ENCODE results near the gene ASB8. TPM values are rescaled to one million over a fixed set of nuclear protein-coding genes. Genes with fewer than 3 reads are reported as not detected.

The ASB8 gene
- 22.1 TPM for total RNA-seq
- 23.2 TPM for polyA plus RNA-seq
- long read RNA-seq, donor 1, partial matches to known transcripts: 0 of 2 reads
- long read RNA-seq, donor 1, other reads (novel, unspliced or antisense): 0 of 2 reads
- long read RNA-seq, donor 2: 0 reads
- long read RNA-seq, donor 3, transcript ASB8-201 (4 exons, 2,615 nt): major isoform, 7 of 10 reads
- long read RNA-seq, donor 3, partial matches to known transcripts: 0 of 10 reads
- long read RNA-seq, donor 3, other reads (novel, unspliced or antisense): 0 of 10 reads
- long read RNA-seq, donor 4, transcript ASB8-201 (4 exons, 2,615 nt): major isoform, 6 of 6 reads
- long read RNA-seq, donor 4, partial matches to known transcripts: 0 of 6 reads
- long read RNA-seq, donor 4, other reads (novel, unspliced or antisense): 0 of 6 reads
- long read RNA-seq, donor 5, transcript ASB8-201 (4 exons, 2,615 nt): major isoform, 12 of 19 reads
- long read RNA-seq, donor 5, partial matches to known transcripts: 0 of 19 reads
- long read RNA-seq, donor 5, other reads (novel, unspliced or antisense): 0 of 19 reads
- long read RNA-seq, donor 6, transcript ASB8-201 (4 exons, 2,615 nt): major isoform, 6 of 8 reads
- long read RNA-seq, donor 6, partial matches to known transcripts: 0 of 8 reads
- long read RNA-seq, donor 6, other reads (novel, unspliced or antisense): 0 of 8 reads
- long read RNA-seq, donor 7, transcript ASB8-201 (4 exons, 2,615 nt): major isoform, 9 of 12 reads
- long read RNA-seq, donor 7, partial matches to known transcripts: 0 of 12 reads
- long read RNA-seq, donor 7, other reads (novel, unspliced or antisense): 0 of 12 reads
- long read RNA-seq, donor 8, partial matches to known transcripts: 0 of 4 reads
- long read RNA-seq, donor 8, other reads (novel, unspliced or antisense): 0 of 4 reads
- long read RNA-seq, donor 9, transcript ASB8-201 (4 exons, 2,615 nt): major isoform, 7 of 8 reads
- long read RNA-seq, donor 9, partial matches to known transcripts: 0 of 8 reads
- long read RNA-seq, donor 9, other reads (novel, unspliced or antisense): 0 of 8 reads
- long read RNA-seq, donor 10, transcript ASB8-201 (4 exons, 2,615 nt): major isoform, 10 of 13 reads
- long read RNA-seq, donor 10, partial matches to known transcripts: 0 of 13 reads
- long read RNA-seq, donor 10, other reads (novel, unspliced or antisense): 0 of 13 reads

DNA sequence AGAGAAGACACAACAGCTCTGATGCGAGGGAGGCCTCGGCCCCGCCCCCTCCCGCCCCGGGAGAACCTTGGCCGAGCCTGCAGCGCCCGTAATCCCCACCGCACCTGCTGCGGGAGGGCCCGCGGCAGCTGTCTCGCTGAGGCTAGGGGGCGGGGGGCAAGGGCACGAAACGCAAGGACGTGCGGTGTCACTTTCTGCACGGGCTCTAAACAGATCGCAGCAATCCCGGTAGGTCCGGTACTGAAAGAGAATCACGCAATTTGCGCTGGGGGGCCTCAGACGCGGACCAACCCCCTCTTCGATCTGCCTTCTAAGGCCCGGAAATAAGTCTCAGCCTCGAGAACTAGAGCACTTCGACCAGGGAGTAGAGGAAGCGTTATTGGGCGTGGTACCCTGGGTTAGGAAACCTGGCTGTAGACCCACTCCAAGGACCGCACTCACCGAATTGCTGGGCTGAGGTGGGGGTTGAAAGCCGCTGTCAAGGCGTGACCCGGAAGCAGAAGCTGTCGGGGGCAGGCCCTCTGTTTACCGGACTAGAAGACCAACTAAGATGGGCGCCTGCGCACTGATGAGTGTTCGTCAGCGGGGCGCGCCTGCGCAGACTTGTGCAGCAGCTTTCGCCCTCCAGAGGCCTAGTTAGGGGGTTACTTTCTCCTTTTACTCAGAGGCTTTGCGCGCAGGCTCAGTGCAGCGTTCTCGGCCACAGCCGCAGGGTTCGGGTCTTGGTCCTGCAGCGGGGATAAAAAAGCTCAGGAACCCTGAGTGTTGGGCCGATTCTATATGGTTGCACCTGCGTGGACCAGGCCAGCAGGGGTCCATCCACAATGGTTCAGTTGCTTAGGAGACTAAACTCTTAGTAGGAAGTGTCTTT lies at the start of gene ASB8:
TSS of gene ASB8 (minus strand) at position 498 of the 871 bp plus-strand sequence. CDS start 4,019 bp downstream, outside the sequence.
- peak; percentile 96 to 100 (median 98) for DNase-seq (ENCODE audit: low read depth in 6 of 9, low spot score in 9 of 9)
- H3K9me3 ChIP-seq (ENCODE audit: control insufficient read depth in 2 of 2, insufficient read depth in 1 of 2, low read length in 1 of 2): no peaks in the 10 kb centered on the region
- whole genome bisulfite sequencing: under 1% methylated on average over 56 of the region's 56 CpGs
- peak within 1 kb of the TSS; percentile 92 to 96 for H3K27ac ChIP-seq (ENCODE audit: low read depth in 1 of 2, low read length in 1 of 2)
- H3K36me3 ChIP-seq (ENCODE audit: control insufficient read depth in 2 of 2, insufficient read depth in 2 of 2, low read length in 1 of 2): peaks cover 10 to 14% of the 10 kb centered on the region in 2 donors
- peak within 1 kb of the TSS; percentile 89 to 94 for H3K4me3 ChIP-seq (ENCODE audit: low read length in 2 of 2)
- no peaks in the 10 kb centered on the region for H3K27me3 ChIP-seq (ENCODE audit: control insufficient read depth in 2 of 2, insufficient read depth in 1 of 2, low read length in 1 of 2)
- H3K4me1 ChIP-seq (ENCODE audit: control insufficient read depth in 2 of 2, insufficient read depth in 2 of 2, low read length in 2 of 2): peaks cover 12 to 18% of the 10 kb centered on the region in 2 donors

DNA sequence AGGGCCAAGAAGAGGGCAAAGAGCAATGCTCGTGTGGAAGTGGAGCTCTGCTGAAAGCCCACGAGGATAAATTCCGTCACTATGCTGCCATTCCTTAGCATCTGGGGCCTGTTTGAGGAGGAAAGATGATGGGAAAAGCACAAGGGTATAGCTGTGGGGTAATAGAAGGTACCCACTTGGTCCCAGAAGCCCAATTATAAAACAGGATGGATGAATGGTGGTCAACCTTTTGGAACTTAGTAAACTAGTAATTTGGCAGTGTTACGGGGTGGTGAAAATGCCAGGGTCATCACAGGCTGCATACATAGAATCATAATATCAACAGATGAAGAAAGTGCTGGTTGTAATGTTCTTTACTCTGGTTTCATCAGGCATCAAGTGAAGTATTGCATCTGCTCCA lies 45.9 kb upstream of the ASB8 start, which contains the start of gene OR10AD1:
TSS of gene OR10AD1 (minus strand) at position 101 of the 400 bp plus-strand sequence. CDS start at position 101, 0 bp downstream.
- Histone ChIP-seq H3K36me3 (ENCODE audit: control insufficient read depth in 2 of 2, insufficient read depth in 2 of 2, low read length in 1 of 2) (no peaks in the 10 kb centered on the region), H3K4me3 (ENCODE audit: low read length in 2 of 2) (no peak within 1 kb of the TSS), H3K9me3 (ENCODE audit: control insufficient read depth in 2 of 2, insufficient read depth in 1 of 2, low read length in 1 of 2) (peaks cover 0 to 11% of the 10 kb centered on the region in 2 donors), H3K27me3 (ENCODE audit: control insufficient read depth in 2 of 2, insufficient read depth in 1 of 2, low read length in 1 of 2) (no peaks in the 10 kb centered on the region), H3K4me1 (ENCODE audit: control insufficient read depth in 2 of 2, insufficient read depth in 2 of 2, low read length in 2 of 2) (peaks cover 12 to 14% of the 10 kb centered on the region in 2 donors), H3K27ac (ENCODE audit: low read depth in 1 of 2, low read length in 1 of 2) (no peak within 1 kb of the TSS)
- DNase-seq (ENCODE audit: low read depth in 6 of 9, low spot score in 9 of 9): no peak
- 96% methylated on average over 4 of the region's 4 CpGs for WGBS

- DNase-seq (ENCODE audit: low read depth in 6 of 9, low spot score in 9 of 9): no peak
- WGBS: 95% methylated on average over 8 of the region's 8 CpGs
Measured at GRCh38 chr12:48202766-48203165, 45.5 kb upstream of the ASB8 start.

DNA sequence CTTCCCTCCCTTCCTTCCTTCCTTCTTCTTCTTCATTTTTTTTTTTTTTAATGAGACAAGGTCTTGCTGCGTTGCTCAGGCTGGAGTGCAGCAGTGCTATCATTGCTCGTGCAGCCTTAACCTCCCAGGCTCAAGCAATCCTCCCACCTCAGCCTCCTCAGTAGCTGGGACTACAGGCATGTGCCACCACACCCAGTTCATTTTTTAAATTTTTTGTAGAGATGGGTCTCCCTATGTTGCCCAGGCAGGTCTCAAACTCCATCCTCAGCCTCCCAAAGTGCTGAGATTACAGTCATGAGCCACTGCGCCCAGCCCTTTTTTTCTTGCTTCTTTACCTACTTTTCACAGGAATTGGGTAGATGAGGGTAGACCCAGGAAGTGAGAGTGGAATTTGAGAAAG lies 44.2 kb upstream of the ASB8 start:
- Histone ChIP-seq H3K9me3 (ENCODE audit: control insufficient read depth in 2 of 2, insufficient read depth in 1 of 2, low read length in 1 of 2) (peaks cover 0 to 8% of the 10 kb centered on the region in 2 donors), H3K4me1 (ENCODE audit: control insufficient read depth in 2 of 2, insufficient read depth in 2 of 2, low read length in 2 of 2) (peaks cover 17 to 18% of the 10 kb centered on the region in 2 donors), H3K27ac (ENCODE audit: low read depth in 1 of 2, low read length in 1 of 2) (no peak overlapping the region), H3K27me3 (ENCODE audit: control insufficient read depth in 2 of 2, insufficient read depth in 1 of 2, low read length in 1 of 2) (no peaks in the 10 kb centered on the region), H3K36me3 (ENCODE audit: control insufficient read depth in 2 of 2, insufficient read depth in 2 of 2, low read length in 1 of 2) (no peaks in the 10 kb centered on the region), H3K4me3 (ENCODE audit: low read length in 2 of 2) (no peak overlapping the region)
- no peak for DNase-seq (ENCODE audit: low read depth in 6 of 9, low spot score in 9 of 9)
- 98% methylated on average over 3 of the region's 3 CpGs for WGBS

More at GRCh38 chr12:48202766-48203165, 45.5 kb upstream of the ASB8 start:
- H3K9me3 ChIP-seq (ENCODE audit: control insufficient read depth in 2 of 2, insufficient read depth in 1 of 2, low read length in 1 of 2): peaks cover 0 to 9% of the 10 kb centered on the region in 2 donors
- peaks cover 12 to 14% of the 10 kb centered on the region in 2 donors for H3K4me1 ChIP-seq (ENCODE audit: control insufficient read depth in 2 of 2, insufficient read depth in 2 of 2, low read length in 2 of 2)
- H3K4me3 ChIP-seq (ENCODE audit: low read length in 2 of 2): no peak overlapping the region
- H3K36me3 ChIP-seq (ENCODE audit: control insufficient read depth in 2 of 2, insufficient read depth in 2 of 2, low read length in 1 of 2): no peaks in the 10 kb centered on the region
- no peaks in the 10 kb centered on the region for H3K27me3 ChIP-seq (ENCODE audit: control insufficient read depth in 2 of 2, insufficient read depth in 1 of 2, low read length in 1 of 2)
- no peak overlapping the region for H3K27ac ChIP-seq (ENCODE audit: low read depth in 1 of 2, low read length in 1 of 2)

GRCh38 chr12:48201091-48201490 lies 43.8 kb upstream of the ASB8 start:
- peaks cover 0 to 8% of the 10 kb centered on the region in 2 donors for H3K9me3 ChIP-seq (ENCODE audit: control insufficient read depth in 2 of 2, insufficient read depth in 1 of 2, low read length in 1 of 2)
- no peak for DNase-seq (ENCODE audit: low read depth in 6 of 9, low spot score in 9 of 9)
- H3K27ac ChIP-seq (ENCODE audit: low read depth in 1 of 2, low read length in 1 of 2): no peak overlapping the region
- peaks cover 0 to under 1% of the 10 kb centered on the region in 2 donors for H3K27me3 ChIP-seq (ENCODE audit: control insufficient read depth in 2 of 2, insufficient read depth in 1 of 2, low read length in 1 of 2)
- H3K36me3 ChIP-seq (ENCODE audit: control insufficient read depth in 2 of 2, insufficient read depth in 2 of 2, low read length in 1 of 2): no peaks in the 10 kb centered on the region
- 96% methylated on average over 3 of the region's 3 CpGs for WGBS
- H3K4me1 ChIP-seq (ENCODE audit: control insufficient read depth in 2 of 2, insufficient read depth in 2 of 2, low read length in 2 of 2): peaks cover 17 to 18% of the 10 kb centered on the region in 2 donors
- H3K4me3 ChIP-seq (ENCODE audit: low read length in 2 of 2): no peak overlapping the region

DNA sequence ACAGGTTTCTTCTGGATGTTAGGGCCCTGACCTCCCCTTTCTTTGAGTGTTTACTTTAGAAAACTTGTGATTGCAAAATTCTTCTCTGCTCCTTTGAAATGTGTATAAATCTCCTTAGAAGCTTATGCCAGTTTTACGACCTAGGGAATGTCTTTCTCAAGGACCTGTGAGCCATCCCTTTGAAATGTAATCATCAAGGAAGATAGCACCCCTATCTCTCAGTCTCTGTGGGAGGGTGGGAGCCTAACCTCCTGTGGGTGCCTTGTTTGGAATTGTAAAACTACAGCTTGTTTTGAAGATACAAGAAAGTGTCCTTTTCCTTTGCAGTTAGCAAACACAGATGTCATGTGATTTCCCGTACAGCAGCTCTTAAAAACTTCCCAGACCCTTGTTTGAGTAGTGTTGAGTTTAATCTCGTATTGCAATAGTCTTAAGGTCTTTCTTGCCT lies 42.5 kb upstream of the ASB8 start:
- peak overlapping the region; percentile 75 to 93 for H3K27ac ChIP-seq (ENCODE audit: low read depth in 1 of 2, low read length in 1 of 2)
- peaks cover 2 to 4% of the 10 kb centered on the region in 2 donors for H3K27me3 ChIP-seq (ENCODE audit: control insufficient read depth in 2 of 2, insufficient read depth in 1 of 2, low read length in 1 of 2)
- H3K9me3 ChIP-seq (ENCODE audit: control insufficient read depth in 2 of 2, insufficient read depth in 1 of 2, low read length in 1 of 2): peaks cover 0 to 4% of the 10 kb centered on the region in 2 donors
- peaks cover 17 to 18% of the 10 kb centered on the region in 2 donors for H3K4me1 ChIP-seq (ENCODE audit: control insufficient read depth in 2 of 2, insufficient read depth in 2 of 2, low read length in 2 of 2)
- WGBS: 24% methylated on average over 3 of the region's 3 CpGs
- peak overlapping the region in 1 of 2 donors; percentile 75 for H3K4me3 ChIP-seq (ENCODE audit: low read length in 2 of 2)
- H3K36me3 ChIP-seq (ENCODE audit: control insufficient read depth in 2 of 2, insufficient read depth in 2 of 2, low read length in 1 of 2): no peaks in the 10 kb centered on the region
- peak in 4 of 9 donors; percentile 18 to 68 (median 38) for DNase-seq (ENCODE audit: low read depth in 6 of 9, low spot score in 9 of 9)

- peak overlapping the region; percentile 75 to 98 for H3K4me3 ChIP-seq (ENCODE audit: low read length in 2 of 2)
- no peaks in the 10 kb centered on the region for H3K36me3 ChIP-seq (ENCODE audit: control insufficient read depth in 2 of 2, insufficient read depth in 2 of 2, low read length in 1 of 2)
- peaks cover 0 to 4% of the 10 kb centered on the region in 2 donors for H3K9me3 ChIP-seq (ENCODE audit: control insufficient read depth in 2 of 2, insufficient read depth in 1 of 2, low read length in 1 of 2)
- peak overlapping the region in 1 of 2 donors; percentile 93 for H3K27ac ChIP-seq (ENCODE audit: low read depth in 1 of 2, low read length in 1 of 2)
- no peak for DNase-seq (ENCODE audit: low read depth in 6 of 9, low spot score in 9 of 9)
- H3K4me1 ChIP-seq (ENCODE audit: control insufficient read depth in 2 of 2, insufficient read depth in 2 of 2, low read length in 2 of 2): peaks cover 17 to 18% of the 10 kb centered on the region in 2 donors
- 70% methylated on average over 10 of the region's 10 CpGs for WGBS
- peaks cover 8 to 9% of the 10 kb centered on the region in 2 donors for H3K27me3 ChIP-seq (ENCODE audit: control insufficient read depth in 2 of 2, insufficient read depth in 1 of 2, low read length in 1 of 2)
Measured at GRCh38 chr12:48198985-48199384, 41.7 kb upstream of the ASB8 start.

GRCh38 chr12:48198672-48198971 lies 41.3 kb upstream of the ASB8 start:
- Histone ChIP-seq H3K27ac (ENCODE audit: low read depth in 1 of 2, low read length in 1 of 2) (peak overlapping the region; percentile 93 to 97), H3K4me3 (ENCODE audit: low read length in 2 of 2) (peak overlapping the region; percentile 75 to 98), H3K4me1 (ENCODE audit: control insufficient read depth in 2 of 2, insufficient read depth in 2 of 2, low read length in 2 of 2) (peaks cover 17 to 18% of the 10 kb centered on the region in 2 donors), H3K36me3 (ENCODE audit: control insufficient read depth in 2 of 2, insufficient read depth in 2 of 2, low read length in 1 of 2) (no peaks in the 10 kb centered on the region), H3K9me3 (ENCODE audit: control insufficient read depth in 2 of 2, insufficient read depth in 1 of 2, low read length in 1 of 2) (peaks cover 0 to 4% of the 10 kb centered on the region in 2 donors), H3K27me3 (ENCODE audit: control insufficient read depth in 2 of 2, insufficient read depth in 1 of 2, low read length in 1 of 2) (peaks cover 9 to 12% of the 10 kb centered on the region in 2 donors)
- WGBS: 11% methylated on average over 26 of the region's 26 CpGs
- no peak for DNase-seq (ENCODE audit: low read depth in 6 of 9, low spot score in 9 of 9)

Measured in thymus (tissue), 14 donors.